HepG2 (cell line): ENCODE results near the gene SCRN3. TPM values are rescaled to one million over a fixed set of nuclear protein-coding genes. Genes with fewer than 3 reads are reported as not detected.
"Not testable (repeated sequence)": the region's sequence is repeated elsewhere in the genome, so short reads cannot be mapped to it uniquely, and the experiment has no call there.

Experiments
- ATAC-seq: fragments of 200-7000 bp; cut with Tn5 transposase; 3 replicates; pipeline ENCODE4 v1.9.1; 2020; ENCODE audit warnings: mild to moderate bottlenecking, moderate library complexity
- BruUV-seq: library from RNA; stranded (reverse); fragments of 400-500 nt; replicated peaks from 2 replicates; lab custom pipeline; 2021; lab: Mats Ljungman, UMichigan
- CTCF ChIA-PET: fragments of 300-600 bp; formaldehyde crosslinking; extraction: SDS; loops from one replicate; lab custom pipeline; 2021; ENCODE audit warnings: low total read pairs, inconsistent platforms, low intra/inter-chr PET ratio; lab: Yijun Ruan, JAX
- POLR2A ChIA-PET: fragments of 350-600 bp; sonication (Branson Sonifier 250); formaldehyde crosslinking; loops from one replicate; lab custom pipeline; 2020; ENCODE audit warnings: antibody characterized with exemption, inconsistent platforms; lab: Yijun Ruan, JAX
- DNase-seq: peaks from one replicate; pipeline ENCODE4 v3.0.0-alpha.2; 2015; ENCODE audit warnings: low spot score
- FAIRE-seq: peaks from 3 replicates; lab custom pipeline; 2011; peaks lifted over from hg19 to GRCh38; lab: Jason Lieb, UNC
- H2AFZ ChIP-seq: one replicate; pipeline ENCODE4 v1.6.1; 2011; ENCODE audit warnings: low read length, inconsistent platforms
- H3K27ac ChIP-seq: fragments of 300-600 bp; 3 replicates; pipeline ENCODE4 v1.8.0; 2011; ENCODE audit warnings: mixed run types, mild to moderate bottlenecking, mixed read lengths, low read length, inconsistent platforms; ENCODE audit not compliant: insufficient read depth; ENCODE audit errors: extremely low read length
- H3K27me3 ChIP-seq, 2 experiments: fragments of 200-600 bp in 1 of 2; 2 replicates in 1 of 2; 3 replicates in 1 of 2; pipeline versions ENCODE4 v1.6.0 to v1.8.0; 2011; ENCODE audit warnings: low read length in 2 of 2, mild to moderate bottlenecking in 2 of 2, moderate library complexity in 2 of 2, inconsistent platforms in 1 of 2; ENCODE audit not compliant: insufficient read depth in 2 of 2, control insufficient read depth in 1 of 2
- H3K36me3 ChIP-seq, 2 experiments: fragments of 200-600 bp in 1 of 2; replicated peaks in 1 of 2; 2 replicates in 1 of 2; 3 replicates in 1 of 2; pipeline versions ENCODE4 v1.5.1 to v1.8.0; 2011; ENCODE audit warnings: low read length in 2 of 2, inconsistent platforms in 1 of 2; ENCODE audit not compliant: insufficient read depth in 2 of 2, control insufficient read depth in 1 of 2
- H3K4me1 ChIP-seq: 2 replicates; pipeline ENCODE4 v1.5.1; 2012; ENCODE audit warnings: low read length, inconsistent platforms; ENCODE audit not compliant: insufficient read depth
- H3K4me2 ChIP-seq: 2 replicates; pipeline ENCODE4 v1.6.0; 2011; ENCODE audit warnings: low read depth, low read length, inconsistent platforms
- H3K4me3 ChIP-seq, 3 experiments: fragments of 200-600 bp in 1 of 3; sonication (generic), shearing (Covaris generic) in 1 of 3; replicated peaks in 1 of 3; 2 replicates each; pipeline ENCODE4 v1.5.1; 2011 to 2016; ENCODE audit warnings: low read length in 3 of 3, inconsistent platforms in 2 of 3, low read depth in 2 of 3, mild to moderate bottlenecking in 2 of 3, control low read depth in 1 of 3, mixed read lengths in 1 of 3; ENCODE audit not compliant: insufficient read depth in 1 of 3
- H3K79me2 ChIP-seq: one replicate; pipeline ENCODE4 v1.6.1; 2011; ENCODE audit warnings: low read length, inconsistent platforms; ENCODE audit not compliant: insufficient read depth
- H3K9ac ChIP-seq: 2 replicates; pipeline ENCODE4 v1.6.0; 2011; ENCODE audit warnings: mild to moderate bottlenecking, low read depth, low read length, inconsistent platforms; ENCODE audit not compliant: insufficient read depth
- H3K9me3 ChIP-seq: 2 replicates; pipeline ENCODE4 v1.5.1; 2012; ENCODE audit warnings: mild to moderate bottlenecking, low read length
- H4K20me1 ChIP-seq: 2 replicates; pipeline ENCODE4 v1.6.0; 2011; ENCODE audit warnings: inconsistent platforms, mild to moderate bottlenecking, low read length, moderate library complexity; ENCODE audit not compliant: insufficient read depth
- ATRX ChIP-seq: sonication (generic); formaldehyde crosslinking; IDR thresholded peaks from 2 replicates; pipeline ENCODE4 v1.4.0; 2020; ENCODE audit warnings: missing genetic modification reagents, borderline replicate concordance
- ETV6 ChIP-seq: sonication (generic); formaldehyde crosslinking; conservative IDR thresholded peaks from 2 replicates; pipeline ENCODE4 v1.4.0; 2020; ENCODE audit warnings: missing genetic modification reagents
- FOXK2 ChIP-seq: fragments of 450-650 bp; IDR thresholded peaks from 2 replicates; pipeline ENCODE4 v1.6.1; 2016
- PAF1 ChIP-seq: IDR thresholded peaks from 2 replicates; pipeline ENCODE4 v1.6.1; 2016; ENCODE audit warnings: missing genetic modification reagents, missing compliant biosample characterization
- PLRG1 ChIP-seq: fragments of 450-650 bp; conservative IDR thresholded peaks from 2 replicates; pipeline ENCODE4 v1.6.1; 2016
- SAP130 ChIP-seq: IDR thresholded peaks from 2 replicates; pipeline ENCODE4 v1.6.1; 2016; ENCODE audit warnings: low read depth
- TAF15 ChIP-seq: fragments of 200-400 bp; formaldehyde crosslinking; IDR thresholded peaks from one replicate; pipeline ENCODE4 v1.6.1; 2018; ENCODE audit warnings: mild to moderate bottlenecking, low read depth, low read length; ENCODE audit not compliant: poor library complexity, severe bottlenecking
- XBP1 ChIP-seq: sonication (generic); formaldehyde crosslinking; IDR thresholded peaks from 2 replicates; pipeline ENCODE4 v1.5.0; 2020; ENCODE audit warnings: missing genetic modification reagents
- YY1 ChIP-seq: IDR thresholded peaks from 2 replicates; pipeline ENCODE4 v1.6.1; 2011; ENCODE audit warnings: low read length, low read depth, moderate library complexity, mild to moderate bottlenecking; ENCODE audit not compliant: insufficient read depth, insufficient replicate concordance
- ZFYVE20 ChIP-seq: sonication (generic); formaldehyde crosslinking; IDR thresholded peaks from 2 replicates; pipeline ENCODE4 v1.8.0; 2023; ENCODE audit warnings: low read depth, mild to moderate bottlenecking, moderate library complexity, missing genetic modification reagents, borderline replicate concordance
- ZNF24 ChIP-seq: fragments of 450-650 bp; IDR thresholded peaks from 2 replicates; pipeline ENCODE4 v1.6.1; 2017; ENCODE audit warnings: antibody characterized with exemption, mild to moderate bottlenecking
- ZNF547 ChIP-seq: sonication (generic); formaldehyde crosslinking; IDR thresholded peaks from 2 replicates; pipeline ENCODE4 v1.5.1; 2020; ENCODE audit warnings: mild to moderate bottlenecking, missing genetic modification reagents
- ZNF558 ChIP-seq: sonication (generic); formaldehyde crosslinking; IDR thresholded peaks from 2 replicates; pipeline ENCODE4 v1.9.0; 2022; ENCODE audit warnings: mild to moderate bottlenecking, missing genetic modification reagents, borderline replicate concordance
- ZSCAN31 ChIP-seq: sonication (generic); formaldehyde crosslinking; IDR thresholded peaks from 2 replicates; pipeline ENCODE4 v1.5.0; 2020; ENCODE audit warnings: low read depth, mild to moderate bottlenecking, missing genetic modification reagents
- WGBS: methylation state at CpG from one replicate; pipeline ENCODE4 v1.1.6; 2017; ENCODE audit warnings: low lambda C conversion rate; 5-methylcytosine and 5-hydroxymethylcytosine counted together
- in situ Hi-C: cut with HindIII; loops from 2 replicates; pipeline ENCODE4 v1.10.0; 2017; ENCODE audit warnings: low pct_unique_long_range_greater_than_20kb; ENCODE audit not compliant: extremely low pct_ligation_motif_present
- intact Hi-C: fragments of 100-400 bp; cut with micrococcal nuclease; formaldehyde crosslinking; loops from one replicate; pipeline ENCODE4 v1.10.0; 2022; ENCODE audit not compliant: unreplicated experiment
- polyA plus RNA-seq, 8 experiments: library from polyadenylated mRNA; depleted of rRNA in 3 of 8; stranded (reverse) in 7 of 8; unstranded in 1 of 8; fragments of >200 nt; fragmentation: Illumina TruSeq in 4 of 8; extraction: Trizol in 4 of 8; gene quantifications; 2 replicates each; pipeline versions ENCODE4 v1.2.1 to v1.2.3, GENCODE V29; 2011 to 2016; ENCODE audit warnings: low read depth in 4 of 8, missing spikeins in 1 of 8, mixed read lengths in 1 of 8; ENCODE audit not compliant: insufficient read depth in 1 of 8
- total RNA-seq, 5 experiments: library from RNA; depleted of rRNA; stranded (reverse); fragments of >200 nt; fragmentation: Illumina TruSeq; extraction: Trizol; gene quantifications; 2 replicates each; pipeline ENCODE4 v1.2.3, GENCODE V29; 2016; ENCODE audit warnings: low read depth in 1 of 5
- TF ChIP-seq, protein P1 (sequence below): sonication (generic); formaldehyde crosslinking; IDR thresholded peaks from 2 replicates; pipeline ENCODE4 v1.8.0; 2022; ENCODE audit warnings: missing genetic modification reagents, low read depth, mild to moderate bottlenecking, borderline replicate concordance
- TF ChIP-seq, protein P2 (sequence below): sonication (generic); formaldehyde crosslinking; IDR thresholded peaks from 2 replicates; pipeline ENCODE4 v1.5.0; 2020; ENCODE audit warnings: mild to moderate bottlenecking, missing genetic modification reagents

Gene SCRN3
- total and polyA plus RNA-seq, 2 of the 13 experiments (the other 11 are each of a cell fraction or from before 2014, with no cell fraction given) = 6.6 to 11.3 TPM

DNA sequence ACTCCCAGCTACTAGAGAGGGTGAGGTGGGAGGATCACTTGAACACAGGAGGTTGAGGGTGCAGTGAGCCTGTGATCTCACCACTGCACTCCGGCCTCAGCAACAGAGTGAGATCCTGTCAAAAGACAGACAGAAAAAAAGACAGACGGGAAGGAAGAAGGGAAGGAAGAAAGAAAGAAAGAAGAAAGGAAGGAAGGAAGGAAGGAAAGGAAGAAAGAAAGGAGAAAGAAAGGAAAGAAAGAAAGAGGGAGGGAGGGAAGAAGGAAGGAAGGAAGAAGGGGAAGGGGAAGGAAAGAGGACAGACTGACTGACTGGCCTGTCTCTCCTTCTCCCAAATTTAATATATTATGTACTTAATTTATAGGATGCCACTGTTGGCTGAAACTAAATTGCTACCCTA lies 39.2 kb upstream of the SCRN3 start:
- no peaks in the 10 kb centered on the region for H3K4me1 ChIP-seq
- intact Hi-C loops = no loop called here
- POLR2A ChIA-PET = no interaction called here

DNA sequence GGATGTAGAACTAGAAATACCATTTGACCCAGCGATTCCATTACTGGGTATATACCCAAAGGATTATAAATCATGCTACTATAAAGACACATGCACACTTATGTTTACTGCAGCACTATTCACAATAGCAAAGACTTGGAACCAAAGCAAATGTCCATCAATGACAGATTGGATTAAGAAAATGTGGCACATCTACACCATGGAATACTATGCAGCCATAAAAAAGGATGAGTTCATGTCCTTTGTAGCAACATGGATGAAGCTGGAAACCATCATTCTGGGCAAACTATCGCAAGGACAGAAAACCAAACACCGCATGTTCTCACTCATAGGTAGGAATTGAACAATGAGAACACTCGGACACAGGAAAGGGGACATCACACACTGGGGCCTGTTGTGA lies 35.9 kb upstream of the SCRN3 start:
- H3K79me2 ChIP-seq, H3K27me3 ChIP-seq, in situ Hi-C loops, H3K4me1 ChIP-seq, intact Hi-C loops, H3K27ac ChIP-seq, H3K9ac ChIP-seq, H3K4me2 ChIP-seq, DNase-seq, FAIRE-seq, POLR2A ChIA-PET, BruUV-seq, ATAC-seq, CTCF ChIA-PET, H2AFZ ChIP-seq, H3K4me3 ChIP-seq, H4K20me1 ChIP-seq: not testable (repeated sequence)
- Histone ChIP-seq H3K9me3 (peaks cover 12% of the 10 kb centered on the region), H3K36me3 (peaks cover 9 to 20% of the 10 kb centered on the region in 2 experiments; a peak in 4 of 5 replicates)
- WGBS = 96% methylated on average over 4 of the region's 4 CpGs

More for the DNA sequence above, 39.2 kb upstream of the SCRN3 start:
- Histone ChIP-seq H3K27me3 (no peaks in the 10 kb centered on the region), H3K4me3 (no peak overlapping the region), H3K27ac (no peak overlapping the region), H3K9me3 (no peaks in the 10 kb centered on the region), H2AFZ (no peak overlapping the region), H3K4me2 (no peak overlapping the region), H3K79me2 (no peaks in the 10 kb centered on the region), H3K9ac (no peak overlapping the region), H3K36me3 (peaks cover 3 to 5% of the 10 kb centered on the region in 2 experiments; a peak in 2 of 5 replicates), H4K20me1 (no peaks in the 10 kb centered on the region; the same call in 1 of the 2 replicates)
- BruUV-seq = no TSS peak
- in situ Hi-C loops = no loop called here
- no peak for ATAC-seq
- CTCF ChIA-PET = no interaction called here
- TF ChIP-seq PLRG1 (no peak), XBP1 (CRISPR knock-in tag) (no peak), TAF15 (no peak), ZSCAN31 (CRISPR knock-in tag) (no peak), ATRX (CRISPR knock-in tag) (no peak), FOXK2 (no peak), ZNF547 (CRISPR knock-in tag) (no peak), SAP130 (CRISPR knock-in tag) (no peak), ZNF24 (no peak), ZNF558 (CRISPR knock-in tag) (no peak), PAF1 (CRISPR knock-in tag) (no peak), YY1 (no peak), ZFYVE20 (CRISPR knock-in tag) (no peak), ETV6 (no peak)
- TF ChIP-seq, protein P1, sequence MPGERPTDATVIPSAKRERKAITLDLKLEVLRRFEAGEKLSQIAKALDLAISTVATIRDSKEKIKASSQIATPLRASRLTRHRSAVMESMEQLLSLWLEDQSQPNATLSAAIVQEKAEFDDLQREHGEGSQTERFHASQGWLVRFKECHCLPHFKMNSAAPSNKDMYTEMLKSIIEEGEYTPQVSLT (CRISPR knock-in tag) = no peak
- TF ChIP-seq, protein P2, sequence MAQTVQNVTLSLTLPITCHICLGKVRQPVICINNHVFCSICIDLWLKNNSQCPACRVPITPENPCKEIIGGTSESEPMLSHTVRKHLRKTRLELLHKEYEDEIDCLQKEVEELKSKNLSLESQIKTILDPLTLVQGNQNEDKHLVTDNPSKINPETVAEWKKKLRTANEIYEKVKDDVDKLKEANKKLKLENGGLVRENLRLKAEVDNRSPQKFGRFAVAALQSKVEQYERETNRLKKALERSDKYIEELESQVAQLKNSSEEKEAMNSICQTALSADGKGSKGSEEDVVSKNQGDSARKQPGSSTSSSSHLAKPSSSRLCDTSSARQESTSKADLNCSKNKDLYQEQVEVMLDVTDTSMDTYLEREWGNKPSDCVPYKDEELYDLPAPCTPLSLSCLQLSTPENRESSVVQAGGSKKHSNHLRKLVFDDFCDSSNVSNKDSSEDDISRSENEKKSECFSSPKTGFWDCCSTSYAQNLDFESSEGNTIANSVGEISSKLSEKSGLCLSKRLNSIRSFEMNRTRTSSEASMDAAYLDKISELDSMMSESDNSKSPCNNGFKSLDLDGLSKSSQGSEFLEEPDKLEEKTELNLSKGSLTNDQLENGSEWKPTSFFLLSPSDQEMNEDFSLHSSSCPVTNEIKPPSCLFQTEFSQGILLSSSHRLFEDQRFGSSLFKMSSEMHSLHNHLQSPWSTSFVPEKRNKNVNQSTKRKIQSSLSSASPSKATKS (CRISPR knock-in tag) = no peak
- no peak for DNase-seq
- no peak for FAIRE-seq
- WGBS = 96% methylated on average over 2 of the region's 2 CpGs
